SW 1271 (cell line): ENCODE data around the gene PLA2G4D.

ENCODE experiments used
- DNase-seq, 2 experiments: peaks; one replicate each; lab custom pipeline; 2025; lab: John Stamatoyannopoulos, UW

PLA2G4D gene, protein sequence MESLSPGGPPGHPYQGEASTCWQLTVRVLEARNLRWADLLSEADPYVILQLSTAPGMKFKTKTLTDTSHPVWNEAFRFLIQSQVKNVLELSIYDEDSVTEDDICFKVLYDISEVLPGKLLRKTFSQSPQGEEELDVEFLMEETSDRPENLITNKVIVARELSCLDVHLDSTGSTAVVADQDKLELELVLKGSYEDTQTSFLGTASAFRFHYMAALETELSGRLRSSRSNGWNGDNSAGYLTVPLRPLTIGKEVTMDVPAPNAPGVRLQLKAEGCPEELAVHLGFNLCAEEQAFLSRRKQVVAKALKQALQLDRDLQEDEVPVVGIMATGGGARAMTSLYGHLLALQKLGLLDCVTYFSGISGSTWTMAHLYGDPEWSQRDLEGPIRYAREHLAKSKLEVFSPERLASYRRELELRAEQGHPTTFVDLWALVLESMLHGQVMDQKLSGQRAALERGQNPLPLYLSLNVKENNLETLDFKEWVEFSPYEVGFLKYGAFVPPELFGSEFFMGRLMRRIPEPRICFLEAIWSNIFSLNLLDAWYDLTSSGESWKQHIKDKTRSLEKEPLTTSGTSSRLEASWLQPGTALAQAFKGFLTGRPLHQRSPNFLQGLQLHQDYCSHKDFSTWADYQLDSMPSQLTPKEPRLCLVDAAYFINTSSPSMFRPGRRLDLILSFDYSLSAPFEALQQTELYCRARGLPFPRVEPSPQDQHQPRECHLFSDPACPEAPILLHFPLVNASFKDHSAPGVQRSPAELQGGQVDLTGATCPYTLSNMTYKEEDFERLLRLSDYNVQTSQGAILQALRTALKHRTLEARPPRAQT

DNA sequence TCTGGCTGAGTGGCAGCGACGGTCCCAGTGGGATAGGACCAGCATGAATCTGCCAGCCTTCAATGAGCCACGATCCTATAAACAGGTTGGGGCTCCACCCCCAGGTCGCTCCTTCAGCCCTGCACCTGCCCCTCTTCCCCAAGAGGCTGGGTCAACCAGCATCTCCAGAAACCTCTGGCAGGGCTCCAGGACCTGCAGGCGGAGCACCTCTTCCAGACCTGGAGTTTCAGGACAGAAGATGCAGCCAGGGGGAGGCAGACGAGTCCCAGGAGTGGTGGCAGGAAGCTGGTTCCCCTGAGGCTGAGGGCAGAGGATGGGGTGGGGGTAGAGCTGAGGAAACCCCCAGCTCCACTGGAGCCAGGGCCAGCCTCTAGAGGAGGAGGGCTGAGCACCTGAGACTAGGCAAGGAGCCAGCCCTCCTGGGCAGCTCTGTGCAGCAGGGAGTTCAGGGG, at the start of gene PLA2G4D:
TSS of gene PLA2G4D (minus strand) at position 51 of the 452 bp plus-strand sequence. CDS start 103 bp downstream, outside the sequence.
- no peak for DNase-seq

DNA sequence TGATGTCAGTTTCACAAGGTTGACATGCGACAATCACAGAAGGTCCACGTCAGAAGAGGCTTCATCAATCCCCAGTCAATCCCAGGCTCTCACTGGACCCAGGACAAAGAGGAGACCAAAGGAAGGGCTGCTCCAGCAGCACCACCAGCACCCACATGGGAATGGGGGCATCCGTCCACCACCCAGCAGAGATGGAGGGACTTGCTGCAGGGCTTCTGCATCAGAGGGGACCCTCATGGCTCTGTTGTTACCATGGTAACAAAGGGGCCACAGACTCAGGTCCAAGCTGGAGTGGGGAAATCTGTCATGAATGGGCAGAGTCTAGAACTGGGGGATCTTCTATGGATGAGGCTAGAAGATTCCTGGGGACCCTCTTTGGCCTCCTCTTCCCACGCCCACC, 49.0 kb upstream of the PLA2G4D start:
- DNase-seq = no peak

DNA sequence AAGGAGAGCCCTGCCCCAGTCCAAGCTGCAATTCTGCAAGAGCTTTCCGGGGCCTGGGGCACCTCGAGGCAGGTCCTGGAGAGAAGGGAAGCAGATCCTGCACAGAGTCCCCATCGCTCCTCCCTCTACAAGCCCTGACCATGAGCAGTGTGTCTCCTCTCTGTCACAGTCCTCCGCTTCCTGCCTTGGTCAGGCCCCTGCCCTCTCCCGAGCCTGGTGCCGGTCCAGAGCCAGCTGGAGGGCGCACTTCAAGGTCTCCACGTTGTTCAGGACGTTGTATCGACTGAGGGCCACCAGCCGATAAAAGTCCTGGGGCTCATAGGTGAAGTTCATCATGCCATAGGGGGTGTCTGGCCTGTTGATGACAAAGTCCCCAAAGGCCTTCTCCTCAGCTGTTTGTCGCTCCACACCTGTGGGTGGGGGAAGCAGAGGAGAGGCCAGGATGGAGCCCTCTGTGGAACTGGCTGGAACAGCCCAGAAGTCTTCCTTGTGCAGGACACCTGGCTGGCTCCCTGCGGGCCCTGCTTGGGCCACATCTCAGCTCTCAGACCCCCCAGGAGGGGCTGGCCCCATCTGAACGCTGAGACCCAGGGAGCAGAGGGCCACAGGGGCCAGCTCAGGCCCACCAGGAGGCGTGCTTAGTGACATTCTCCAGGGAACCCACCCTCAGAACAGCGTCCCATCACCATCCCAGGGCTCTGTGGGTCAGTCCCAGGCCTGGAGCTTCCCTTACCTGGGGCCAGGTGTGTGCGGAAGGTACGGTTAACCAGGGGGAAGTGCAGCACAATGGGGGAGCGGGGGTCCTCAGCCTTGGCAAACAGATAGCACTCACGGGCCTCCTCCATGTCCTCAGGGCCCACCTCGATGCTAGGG, 47.7 kb upstream of the PLA2G4D start:
- DNase-seq = no peak

DNA sequence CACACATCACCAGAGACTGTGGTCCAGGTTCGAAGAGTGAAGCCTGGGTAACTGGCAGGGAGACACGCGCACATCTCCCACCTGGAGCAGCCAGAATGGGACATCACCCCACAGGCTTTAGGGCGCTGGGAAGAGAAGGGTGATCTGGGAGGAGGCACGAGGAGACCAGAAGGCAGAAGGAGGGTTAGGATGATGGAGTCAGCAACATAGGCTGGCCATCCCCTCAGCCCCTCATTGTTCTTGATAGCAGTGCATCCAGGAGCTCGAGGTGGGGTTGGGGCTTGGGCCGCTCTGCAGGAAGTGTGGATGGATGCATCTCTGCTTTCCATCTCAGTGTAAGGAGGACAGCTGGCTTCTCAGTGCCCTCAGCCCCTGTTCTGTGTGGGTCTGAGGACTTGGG, 46.9 kb upstream of the PLA2G4D start:
- no peak for DNase-seq

DNA sequence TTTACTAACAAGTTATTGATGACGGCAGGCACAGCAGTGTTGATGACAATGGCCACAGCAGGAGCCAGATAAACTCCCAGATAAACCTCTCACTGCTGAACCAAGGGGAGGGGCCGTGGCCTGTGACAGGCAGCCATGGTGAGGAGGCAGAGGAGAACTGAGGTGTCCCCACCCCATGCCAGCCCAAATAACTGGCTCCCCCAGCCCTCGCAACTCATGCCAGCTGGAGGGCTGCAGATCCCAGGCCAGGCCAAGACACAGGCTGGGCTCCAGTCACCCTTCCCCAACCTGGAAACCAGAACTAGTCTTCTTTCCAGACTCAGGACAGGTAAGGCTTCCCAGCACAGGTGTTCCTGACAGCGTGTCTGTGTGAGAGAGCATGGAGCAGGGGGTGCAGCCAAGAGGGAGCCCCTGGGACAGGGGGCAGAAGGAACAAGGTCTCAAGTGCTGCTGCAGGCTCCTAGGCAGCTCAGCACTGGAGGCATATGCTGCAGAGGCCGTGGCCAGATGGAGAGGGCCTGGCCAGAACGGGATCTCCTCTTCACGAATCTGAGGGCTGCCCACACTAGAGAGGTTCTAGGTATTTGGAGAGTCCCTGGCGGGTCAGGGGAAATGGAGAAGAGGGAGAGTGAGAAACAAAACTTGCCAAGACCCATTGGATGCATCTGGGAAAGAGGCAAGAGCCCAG, 46.2 kb upstream of the PLA2G4D start:
- DNase-seq = no peak

DNA sequence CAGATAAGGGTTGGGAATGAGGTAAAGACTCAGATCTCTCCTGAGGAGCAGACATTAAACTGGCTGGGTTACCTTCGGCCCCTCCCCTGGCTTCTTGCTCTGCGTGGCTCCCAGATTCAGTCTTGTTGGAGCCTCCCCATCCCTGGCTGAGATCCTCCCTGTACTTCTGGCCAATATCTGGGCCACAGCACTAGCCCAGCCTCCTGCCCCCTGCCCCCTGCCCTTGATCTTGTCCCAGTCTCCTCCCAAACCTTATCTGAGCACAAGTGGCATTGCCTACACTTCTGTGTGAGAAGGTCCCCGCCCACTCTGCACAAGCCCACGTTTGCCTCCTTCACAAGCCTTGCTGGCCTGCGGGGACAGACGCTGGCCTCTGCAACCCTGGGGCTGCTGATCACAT, 45.2 kb upstream of the PLA2G4D start:
- no peak for DNase-seq

DNA sequence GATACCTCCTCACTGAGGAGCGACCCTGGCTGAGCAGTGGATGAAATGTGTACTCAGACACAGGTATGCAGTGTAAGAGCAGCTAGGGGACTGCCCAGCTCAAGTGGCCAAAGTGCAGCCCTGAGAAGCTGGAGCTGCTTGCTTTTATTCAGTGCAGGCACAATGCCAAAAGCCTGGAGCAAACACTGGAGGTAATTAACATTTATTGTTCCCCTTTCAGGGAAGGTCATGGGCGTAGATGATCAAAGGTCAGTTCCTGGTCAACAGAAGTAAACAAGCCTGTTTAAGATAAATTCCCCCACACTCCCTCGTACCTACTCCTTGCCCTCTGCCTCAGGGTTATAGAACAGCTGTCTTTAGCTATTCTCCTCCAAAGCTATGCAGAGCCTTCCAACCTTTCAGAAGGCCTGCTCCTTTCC, 44.6 kb upstream of the PLA2G4D start:
- DNase-seq = no peak

DNA sequence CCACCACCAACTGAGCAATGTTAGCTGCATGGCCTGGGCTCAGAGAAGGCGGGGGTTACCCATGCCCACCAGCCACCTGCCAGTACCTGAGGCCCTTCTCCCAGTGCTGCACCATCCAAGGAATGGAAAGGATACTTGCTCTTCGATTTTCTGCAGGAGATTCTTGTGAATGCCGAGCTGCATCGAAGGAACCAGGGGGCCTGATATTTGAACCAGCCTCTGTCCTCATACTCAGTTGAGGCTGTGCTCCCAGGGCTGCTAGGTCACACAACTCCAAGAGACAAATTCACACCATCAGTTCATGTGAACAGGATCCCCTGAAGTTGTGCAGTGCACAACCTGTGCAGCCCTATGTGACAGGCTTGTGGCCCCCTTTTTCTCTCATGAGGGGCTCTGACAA, 44.0 kb upstream of the PLA2G4D start:
- DNase-seq = no peak

DNA sequence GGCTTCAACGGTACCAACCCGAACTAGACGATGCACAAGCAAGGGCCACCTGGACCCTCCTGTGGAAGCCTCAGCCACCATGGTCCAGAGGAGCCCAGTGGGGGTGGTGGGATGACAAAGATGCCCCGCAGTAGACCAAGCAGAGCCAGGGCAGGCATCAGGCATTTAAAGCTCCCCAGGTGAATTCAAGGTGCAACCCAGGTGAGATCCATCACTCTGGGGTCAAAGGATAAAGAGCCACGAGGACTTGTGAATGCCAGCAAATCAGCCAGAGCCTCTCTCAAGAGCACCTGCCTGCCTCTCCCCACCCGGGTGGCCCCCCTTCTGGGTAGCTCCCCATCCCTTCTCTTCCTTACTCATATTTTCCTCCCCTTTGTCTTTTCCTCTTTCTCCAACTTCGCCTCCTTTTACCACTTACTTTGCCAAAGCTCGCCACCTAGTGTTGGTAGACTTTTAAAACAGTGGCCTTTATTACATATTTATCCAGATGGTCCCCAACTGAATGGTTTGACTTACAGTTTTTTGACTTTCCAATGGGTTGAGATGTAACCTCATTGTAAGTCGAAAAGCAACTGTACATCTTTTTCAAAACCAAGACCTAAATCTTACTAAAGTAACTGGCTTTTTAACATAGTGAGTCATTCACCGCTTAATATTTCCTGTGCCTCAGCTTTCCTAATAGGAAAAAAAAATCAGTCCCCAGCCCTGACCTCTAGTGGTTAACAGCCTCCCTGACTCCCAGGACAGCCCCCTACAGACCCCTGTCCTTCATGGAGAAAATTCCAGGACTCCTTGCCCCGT, 43.3 kb upstream of the PLA2G4D start:
- DNase-seq = peak in 1 of 2 experiments; percentile 36

DNA sequence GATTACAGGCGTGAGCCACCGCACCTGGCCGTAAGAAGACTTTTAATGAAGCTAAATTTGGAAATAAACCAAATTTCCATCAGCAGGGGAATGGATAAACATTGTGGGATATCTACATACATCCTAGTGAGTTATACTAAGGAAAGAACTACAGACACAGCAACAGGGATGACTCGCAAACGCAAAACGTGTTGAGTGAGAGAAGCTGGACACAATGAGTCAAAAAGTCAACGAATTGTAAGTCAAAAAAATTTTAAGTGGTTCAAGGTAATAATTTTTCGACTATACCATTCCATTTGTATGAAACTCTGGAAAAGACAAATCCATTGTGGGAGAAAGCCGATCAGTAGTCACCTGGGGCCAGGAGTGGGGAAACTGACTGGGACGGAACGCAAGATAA, 42.2 kb upstream of the PLA2G4D start:
- DNase-seq = no peak

DNA sequence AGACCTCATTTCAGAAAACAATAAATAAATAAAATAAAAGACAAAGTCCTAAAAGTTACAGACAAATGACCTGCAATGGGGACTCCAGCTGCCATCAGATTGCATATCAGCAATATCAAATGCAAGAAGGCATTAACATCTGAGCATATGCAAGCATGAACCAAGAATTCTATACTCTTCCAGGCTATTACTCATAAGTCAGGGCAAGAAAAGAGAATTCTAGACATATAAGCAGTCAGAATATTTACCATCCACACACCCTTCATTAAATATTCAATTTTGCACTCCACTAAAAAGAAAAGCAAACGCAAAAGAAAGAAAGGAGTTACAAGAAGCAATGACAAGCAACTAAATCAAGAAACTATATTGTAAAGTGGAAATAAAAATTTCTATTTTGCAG, 41.0 kb upstream of the PLA2G4D start:
- DNase-seq = no peak

DNA sequence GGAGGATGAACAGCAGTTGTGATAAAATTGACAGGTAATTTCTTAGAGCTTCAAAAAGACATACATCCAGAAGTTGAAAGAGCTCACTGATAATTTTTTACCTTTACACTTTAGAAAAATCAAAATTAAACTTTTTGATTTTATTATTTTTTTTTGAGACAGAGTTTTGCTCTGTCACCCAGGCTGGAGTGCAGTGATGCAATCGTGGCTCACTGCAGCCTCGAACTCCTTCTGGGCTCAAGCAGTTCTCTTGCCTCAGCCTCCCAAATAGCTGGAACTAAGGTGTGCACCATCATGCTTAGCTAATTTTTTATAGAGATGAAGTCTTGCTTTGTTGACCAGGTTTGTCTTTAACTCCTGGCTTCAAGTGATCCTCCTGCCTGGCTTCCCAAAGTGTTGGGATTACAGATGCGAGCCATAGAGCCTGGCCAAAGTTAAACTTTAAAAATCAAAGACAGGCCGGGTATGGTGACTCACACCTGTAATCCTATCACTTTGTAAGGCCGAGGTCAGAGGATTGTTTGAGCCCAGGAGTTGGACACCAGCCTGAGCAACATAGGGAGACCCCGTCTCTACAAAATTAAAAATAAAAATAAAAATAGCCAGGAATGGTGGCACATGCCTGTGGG, 40.4 kb upstream of the PLA2G4D start:
- no peak for DNase-seq

DNA sequence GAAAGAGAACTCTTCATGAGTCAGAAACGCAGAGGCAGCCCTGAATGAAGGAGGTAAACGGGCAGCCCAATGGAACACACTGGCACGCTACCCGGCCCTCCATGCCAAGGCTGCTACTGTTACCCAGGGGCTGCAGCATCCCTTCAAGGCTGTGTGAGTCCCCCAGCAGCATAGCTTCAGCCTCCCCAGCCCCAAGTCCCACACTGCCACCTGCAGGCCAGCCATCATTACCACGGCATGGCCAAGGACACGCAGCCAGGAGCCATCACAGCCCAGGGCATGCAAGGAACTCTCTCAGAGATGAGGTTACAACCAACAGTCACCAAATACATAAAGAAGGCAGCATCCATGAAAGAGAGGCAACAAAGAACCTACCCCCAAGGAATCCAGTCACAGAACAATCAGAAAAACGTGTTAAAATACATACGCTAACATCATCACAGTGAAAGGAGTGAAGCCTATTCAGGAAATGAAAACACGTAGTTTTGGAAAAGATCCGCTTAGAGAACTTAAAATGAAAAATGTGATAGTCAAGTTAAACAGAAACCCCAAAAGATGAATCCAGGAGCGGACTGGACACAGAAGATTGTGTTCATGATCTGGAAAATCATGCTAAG, 39.6 kb upstream of the PLA2G4D start:
- no peak for DNase-seq

DNA sequence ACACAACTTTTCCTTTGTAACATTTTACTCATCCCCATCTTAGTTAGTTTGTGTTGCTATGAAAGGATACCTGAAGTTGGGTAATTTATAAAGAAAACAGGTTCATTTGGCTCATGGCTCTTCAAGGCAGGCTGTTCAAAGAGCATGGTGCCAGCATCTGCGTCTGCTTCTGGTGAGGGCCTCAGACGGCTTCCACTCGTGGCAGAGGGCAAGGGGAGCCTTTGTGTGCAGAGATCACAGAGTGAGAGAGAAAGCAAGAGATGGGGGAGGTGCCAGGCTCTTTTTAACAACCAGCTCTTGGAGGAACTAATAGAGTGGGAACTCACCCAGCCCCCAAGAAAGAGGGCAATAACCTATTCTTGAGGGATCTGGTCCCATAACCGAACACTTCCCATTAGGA, 39.0 kb upstream of the PLA2G4D start:
- no peak for DNase-seq

DNA sequence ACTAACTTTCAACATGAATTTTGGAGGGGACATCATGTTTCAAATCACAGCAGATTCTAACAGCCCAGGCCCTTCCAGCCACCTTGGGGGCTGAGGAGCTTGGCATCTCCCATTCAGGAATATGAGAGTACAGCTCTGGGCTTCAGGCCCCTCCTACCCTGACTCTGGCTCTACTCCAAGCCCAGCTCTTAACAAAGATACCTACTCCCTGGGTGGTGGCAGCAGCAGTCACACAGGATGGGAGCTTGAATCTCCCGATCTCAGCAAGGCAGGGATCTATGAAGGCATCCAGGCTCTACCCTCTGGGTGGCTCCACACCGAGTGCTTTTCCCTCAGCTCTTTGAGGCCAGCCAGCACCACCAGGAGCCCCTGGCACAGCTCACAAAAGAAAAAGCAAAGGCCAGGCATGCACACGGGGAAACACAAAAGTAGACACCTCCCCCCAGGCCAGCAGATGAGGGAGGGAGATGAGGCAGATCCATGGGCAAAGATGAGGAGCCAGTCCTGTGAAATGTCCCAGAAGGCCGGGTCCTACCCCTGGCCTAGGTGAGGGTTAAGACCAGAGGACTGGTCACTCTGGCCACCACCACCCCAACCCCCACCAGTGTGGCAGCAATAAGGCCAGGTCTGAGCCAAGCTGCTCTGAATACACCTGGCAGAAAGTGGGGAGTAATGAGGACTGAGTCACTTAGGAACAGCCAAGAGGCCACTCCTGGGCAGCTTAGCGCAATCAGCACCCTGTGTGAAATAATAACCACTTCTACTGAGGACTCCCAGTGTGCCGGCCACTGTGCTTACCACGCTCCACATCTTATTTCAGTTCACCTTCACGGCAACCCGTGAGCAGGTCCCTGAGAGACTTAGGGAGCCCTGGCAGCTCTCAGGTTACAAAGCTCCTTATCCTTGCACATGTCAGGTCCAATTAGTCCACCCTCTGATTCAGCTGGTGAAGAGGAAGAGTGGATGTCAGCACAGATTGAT, 37.8 kb upstream of the PLA2G4D start:
- no peak for DNase-seq

DNA sequence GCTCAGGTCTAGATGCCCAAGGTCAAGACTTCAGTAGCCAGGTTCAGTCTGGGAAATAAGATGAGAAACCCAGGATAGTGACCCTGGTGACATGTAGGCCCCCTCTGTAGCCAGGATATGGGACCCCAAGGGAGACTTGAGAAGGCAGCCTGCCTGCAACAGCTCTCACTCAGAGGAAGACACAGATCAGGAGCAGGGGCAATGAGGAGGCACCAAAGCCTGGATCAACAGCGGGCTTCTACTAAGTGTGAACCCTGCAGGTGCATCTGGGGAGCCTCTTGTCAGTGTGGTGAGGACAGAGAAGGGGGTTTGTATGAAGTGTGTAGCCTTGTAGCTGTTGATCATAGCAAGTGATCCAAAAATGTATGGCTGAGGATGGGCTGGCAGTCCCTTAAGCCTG, 36.6 kb upstream of the PLA2G4D start:
- no peak for DNase-seq

DNA sequence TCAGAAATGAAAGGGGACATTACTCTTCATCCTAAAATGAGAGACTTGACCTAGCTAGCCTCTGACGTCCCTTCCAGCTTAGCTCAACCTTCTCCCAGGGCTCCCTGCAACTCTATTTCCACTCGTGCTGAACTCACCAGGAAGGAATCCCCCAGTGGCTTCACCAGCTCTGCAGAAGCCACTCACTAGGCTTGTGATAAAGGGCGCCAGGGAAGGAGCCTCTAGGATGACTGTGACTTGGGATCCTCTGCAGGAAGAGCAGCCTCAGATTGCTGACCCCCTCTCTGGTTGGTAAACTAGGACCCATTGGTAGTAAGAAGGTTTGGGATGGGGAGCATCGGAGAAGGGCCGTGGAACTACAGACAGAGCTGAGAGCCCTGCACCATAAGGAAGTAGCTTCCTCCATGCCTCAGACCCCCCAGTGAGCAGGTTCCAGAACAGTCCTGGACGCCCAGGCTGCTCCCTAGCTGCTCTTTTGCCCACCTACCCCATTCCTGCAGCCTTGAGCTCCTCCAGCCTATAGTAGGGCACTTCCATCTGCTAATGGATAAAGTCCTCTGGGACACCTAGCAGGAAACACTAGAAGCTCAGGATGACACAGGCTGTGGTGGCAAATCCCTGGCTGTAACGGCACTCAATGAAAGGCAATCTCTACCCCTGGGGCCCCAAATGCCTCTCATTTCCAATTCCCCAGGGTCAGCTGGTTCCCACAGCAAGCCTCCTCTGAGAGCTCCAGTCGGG, 36.1 kb upstream of the PLA2G4D start:
- no peak for DNase-seq

DNA sequence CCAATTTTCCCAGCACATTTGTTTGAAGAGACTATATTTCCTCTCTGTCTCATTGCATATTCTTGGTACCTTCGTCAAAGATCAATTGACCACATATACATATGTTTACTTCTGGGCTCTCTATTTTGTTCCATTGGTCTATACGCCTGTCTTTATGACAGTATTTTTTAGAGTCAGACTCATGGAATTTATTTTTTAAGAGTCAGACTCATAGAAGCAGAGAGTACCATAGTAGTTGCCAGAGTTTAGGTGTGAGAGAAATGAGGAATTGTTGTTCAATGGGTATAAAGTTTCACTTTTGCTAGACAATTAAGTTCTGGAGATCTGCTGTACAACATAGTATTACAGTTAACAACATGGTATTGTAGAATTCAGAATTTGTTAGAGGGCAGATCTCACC, 35.0 kb upstream of the PLA2G4D start:
- DNase-seq = no peak
